ENCODE results near the gene CAPZB. TPM values are rescaled to one million over a fixed set of nuclear protein-coding genes. Genes with fewer than 3 reads are reported as not detected.

Gene CAPZB
- total and polyA plus RNA-seq, 4 donors: 230 to 297 (median 272) TPM

DNA sequence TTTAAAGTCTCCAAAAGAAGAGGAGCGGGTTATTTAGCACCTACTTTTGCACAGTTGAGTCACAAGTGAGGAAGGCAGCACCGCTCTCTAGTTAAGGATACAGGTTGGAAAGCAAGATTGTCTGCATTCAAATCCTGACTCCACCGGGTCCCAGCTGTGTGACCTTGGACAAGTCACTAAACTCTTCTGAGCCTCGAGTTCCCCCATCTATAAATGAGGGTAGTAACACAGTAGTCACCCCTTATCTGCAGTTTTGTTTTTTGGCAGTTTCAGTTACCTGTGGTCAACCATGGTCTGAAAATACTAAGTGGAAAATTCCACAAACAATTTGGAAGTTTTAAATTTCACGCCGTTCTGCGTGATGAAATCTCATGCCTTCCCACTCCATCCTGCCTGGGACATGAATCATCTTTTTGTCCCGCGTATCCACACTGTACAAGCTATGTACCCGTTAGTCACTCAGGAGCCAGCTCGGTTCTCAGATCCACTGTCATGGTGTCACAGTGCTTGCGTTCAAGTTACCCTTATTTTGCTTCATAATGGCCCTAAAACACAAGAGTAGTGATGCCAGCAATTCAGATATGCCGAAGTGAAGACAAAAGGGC lies 49.4 kb downstream of the CAPZB start:
- no peaks in the 10 kb centered on the region for H3K9me3 ChIP-seq (ENCODE audit: control insufficient read depth, low read length)
- H3K4me1 ChIP-seq (ENCODE audit: control insufficient read depth in 1 of 2, insufficient read depth in 2 of 2, low read length in 2 of 2): peaks cover 15 to 16% of the 10 kb centered on the region in 2 donors
- no peaks in the 10 kb centered on the region for H3K36me3 ChIP-seq (ENCODE audit: control insufficient read depth in 1 of 2, insufficient read depth in 2 of 2, low read length in 1 of 2)
- ATAC-seq (ENCODE audit: low FRiP score) (no peak), DNase-seq (no peak)
- H3K27me3 ChIP-seq (ENCODE audit: control insufficient read depth in 1 of 2, insufficient read depth in 2 of 2, low read length in 1 of 2): no peaks in the 10 kb centered on the region
- intact Hi-C loops (cut with DNase I): no loop called here
- H3K27ac ChIP-seq (ENCODE audit: low read depth in 1 of 2, low read length in 2 of 2): peak overlapping the region; percentile 19 to 76
- H3K4me3 ChIP-seq (ENCODE audit: low read length in 2 of 2): no peak overlapping the region
- whole genome bisulfite sequencing, 2 donors: 49 to 56% methylated on average over 13 of the region's 13 CpGs

- intact Hi-C loops (cut with DNase I): no loop called here
- H3K36me3 ChIP-seq (ENCODE audit: control insufficient read depth in 1 of 2, insufficient read depth in 2 of 2, low read length in 1 of 2): no peaks in the 10 kb centered on the region
- no peak overlapping the region for H3K4me3 ChIP-seq (ENCODE audit: low read length in 2 of 2)
- 2 to 9% methylated on average over 4 of the region's 4 CpGs for WGBS, 2 donors
- H3K27me3 ChIP-seq (ENCODE audit: control insufficient read depth in 1 of 2, insufficient read depth in 2 of 2, low read length in 1 of 2): no peaks in the 10 kb centered on the region
- ATAC-seq (ENCODE audit: low FRiP score) (peak; percentile 36), DNase-seq (no peak)
- no peaks in the 10 kb centered on the region for H3K9me3 ChIP-seq (ENCODE audit: control insufficient read depth, low read length)
- H3K27ac ChIP-seq (ENCODE audit: low read depth in 1 of 2, low read length in 2 of 2): peak overlapping the region; percentile 19 to 76
- peaks cover 15 to 20% of the 10 kb centered on the region in 2 donors for H3K4me1 ChIP-seq (ENCODE audit: control insufficient read depth in 1 of 2, insufficient read depth in 2 of 2, low read length in 2 of 2)
Measured at GRCh38 chr1:19435181-19435580, 50.2 kb downstream of the CAPZB start.

- H3K9me3 ChIP-seq (ENCODE audit: control insufficient read depth, low read length): no peaks in the 10 kb centered on the region
- peaks cover 16 to 22% of the 10 kb centered on the region in 2 donors for H3K4me1 ChIP-seq (ENCODE audit: control insufficient read depth in 1 of 2, insufficient read depth in 2 of 2, low read length in 2 of 2)
- peak in 1 of 2 donors; percentile 9 for DNase-seq
- no peak for ATAC-seq (ENCODE audit: low FRiP score)
- no peak overlapping the region for H3K4me3 ChIP-seq (ENCODE audit: low read length in 2 of 2)
- WGBS, 2 donors: 55 to 65% methylated on average over 2 of the region's 2 CpGs
- no peaks in the 10 kb centered on the region for H3K27me3 ChIP-seq (ENCODE audit: control insufficient read depth in 1 of 2, insufficient read depth in 2 of 2, low read length in 1 of 2)
- peak overlapping the region; percentile 6 to 40 for H3K27ac ChIP-seq (ENCODE audit: low read depth in 1 of 2, low read length in 2 of 2)
- intact Hi-C loops (cut with DNase I): loop anchor here in 1 of 2 donors (5.0 kb wide), 1 partner anchor 36 kb away; no protein-coding TSS in a partner anchor
- H3K36me3 ChIP-seq (ENCODE audit: control insufficient read depth in 1 of 2, insufficient read depth in 2 of 2, low read length in 1 of 2): no peaks in the 10 kb centered on the region
Measured at GRCh38 chr1:19433719-19433998, 51.7 kb downstream of the CAPZB start.

GRCh38 chr1:19432943-19433718 lies 52.2 kb downstream of the CAPZB start:
- WGBS, 2 donors: 46 to 52% methylated on average over 15 of the region's 15 CpGs
- Histone ChIP-seq H3K27me3 (ENCODE audit: control insufficient read depth in 1 of 2, insufficient read depth in 2 of 2, low read length in 1 of 2) (no peaks in the 10 kb centered on the region), H3K4me1 (ENCODE audit: control insufficient read depth in 1 of 2, insufficient read depth in 2 of 2, low read length in 2 of 2) (peaks cover 16 to 17% of the 10 kb centered on the region in 2 donors), H3K4me3 (ENCODE audit: low read length in 2 of 2) (no peak overlapping the region), H3K36me3 (ENCODE audit: control insufficient read depth in 1 of 2, insufficient read depth in 2 of 2, low read length in 1 of 2) (no peaks in the 10 kb centered on the region), H3K9me3 (ENCODE audit: control insufficient read depth, low read length) (no peaks in the 10 kb centered on the region), H3K27ac (ENCODE audit: low read depth in 1 of 2, low read length in 2 of 2) (peak overlapping the region; percentile 40 to 45)
- ATAC-seq (ENCODE audit: low FRiP score) (no peak), DNase-seq (peak in 1 of 2 donors; percentile 13)
- intact Hi-C loops (cut with DNase I): loop anchor here in 1 of 2 donors (5.0 kb wide), 1 partner anchor 36 kb away; no protein-coding TSS in a partner anchor

- ATAC-seq (ENCODE audit: low FRiP score) (peak; percentile 59), DNase-seq (peak in 1 of 2 donors; percentile 62)
- no peak overlapping the region for H3K4me3 ChIP-seq (ENCODE audit: low read length in 2 of 2)
- intact Hi-C loops (cut with DNase I): loop anchor here in 1 of 2 donors (5.0 kb wide), 1 partner anchor 33 kb away; no protein-coding TSS in a partner anchor
- H3K27me3 ChIP-seq (ENCODE audit: control insufficient read depth in 1 of 2, insufficient read depth in 2 of 2, low read length in 1 of 2): no peaks in the 10 kb centered on the region
- H3K9me3 ChIP-seq (ENCODE audit: control insufficient read depth, low read length): no peaks in the 10 kb centered on the region
- no peaks in the 10 kb centered on the region for H3K36me3 ChIP-seq (ENCODE audit: control insufficient read depth in 1 of 2, insufficient read depth in 2 of 2, low read length in 1 of 2)
- peak overlapping the region; percentile 30 to 91 for H3K27ac ChIP-seq (ENCODE audit: low read depth in 1 of 2, low read length in 2 of 2)
- 48 to 50% methylated on average over 16 of the region's 16 CpGs for WGBS, 2 donors
- H3K4me1 ChIP-seq (ENCODE audit: control insufficient read depth in 1 of 2, insufficient read depth in 2 of 2, low read length in 2 of 2): peaks cover 12 to 25% of the 10 kb centered on the region in 2 donors
Measured at GRCh38 chr1:19430121-19431068, 54.9 kb downstream of the CAPZB start.

GRCh38 chr1:19429611-19430010 lies 55.7 kb downstream of the CAPZB start:
- Histone ChIP-seq H3K27ac (ENCODE audit: low read depth in 1 of 2, low read length in 2 of 2) (peak overlapping the region; percentile 30 to 91), H3K4me3 (ENCODE audit: low read length in 2 of 2) (no peak overlapping the region), H3K36me3 (ENCODE audit: control insufficient read depth in 1 of 2, insufficient read depth in 2 of 2, low read length in 1 of 2) (no peaks in the 10 kb centered on the region), H3K9me3 (ENCODE audit: control insufficient read depth, low read length) (no peaks in the 10 kb centered on the region), H3K4me1 (ENCODE audit: control insufficient read depth in 1 of 2, insufficient read depth in 2 of 2, low read length in 2 of 2) (peaks cover 10 to 29% of the 10 kb centered on the region in 2 donors), H3K27me3 (ENCODE audit: control insufficient read depth in 1 of 2, insufficient read depth in 2 of 2, low read length in 1 of 2) (no peaks in the 10 kb centered on the region)
- intact Hi-C loops (cut with DNase I): loop anchor here in 1 of 2 donors (5.0 kb wide), 1 partner anchor 32 kb away; no protein-coding TSS in a partner anchor
- 13 to 16% methylated on average over 4 of the region's 4 CpGs for WGBS, 2 donors
- DNase-seq: peak in 1 of 2 donors; percentile 73
- no peak for ATAC-seq (ENCODE audit: low FRiP score)

DNA sequence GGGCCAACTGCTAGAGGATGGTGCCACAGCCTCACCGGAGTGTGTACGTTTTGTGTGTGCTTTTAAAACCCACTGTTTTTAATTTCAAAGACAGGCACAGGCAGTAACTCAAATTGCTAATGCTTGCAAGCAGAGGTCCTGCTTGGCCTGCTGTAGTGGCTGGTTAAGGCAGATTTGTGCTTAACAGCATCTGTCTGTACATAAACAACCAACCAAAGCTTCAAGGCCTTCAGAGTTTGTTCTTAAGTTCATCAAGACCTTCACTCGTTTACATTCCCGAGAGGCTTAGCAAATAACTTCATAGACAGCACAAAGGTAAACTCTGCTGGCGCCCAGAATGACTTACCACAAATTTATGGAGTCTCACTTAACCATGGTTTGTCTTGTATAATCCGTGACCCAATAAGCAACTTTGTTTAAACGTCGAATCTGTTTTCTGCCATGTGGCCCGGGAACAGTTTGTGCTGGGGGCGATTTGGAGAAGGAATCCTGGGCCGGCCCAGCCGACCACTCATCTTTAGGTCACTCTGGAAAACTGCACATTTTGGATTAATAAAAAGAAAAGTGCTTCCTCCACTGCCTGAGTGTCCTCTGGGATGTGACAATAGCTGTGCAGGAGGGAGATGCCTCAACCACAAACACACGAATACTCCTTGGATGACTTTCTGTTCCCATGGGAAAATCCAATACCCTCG lies 58.1 kb downstream of the CAPZB start:
- 28 to 35% methylated on average over 14 of the region's 14 CpGs for WGBS, 2 donors
- H3K4me3 ChIP-seq (ENCODE audit: low read length in 2 of 2): no peak overlapping the region
- DNase-seq (peak in 1 of 2 donors; percentile 68), ATAC-seq (ENCODE audit: low FRiP score) (no peak)
- H3K4me1 ChIP-seq (ENCODE audit: control insufficient read depth in 1 of 2, insufficient read depth in 2 of 2, low read length in 2 of 2): peaks cover 10 to 27% of the 10 kb centered on the region in 2 donors
- intact Hi-C loops (cut with DNase I): no loop called here
- H3K9me3 ChIP-seq (ENCODE audit: control insufficient read depth, low read length): no peaks in the 10 kb centered on the region
- no peaks in the 10 kb centered on the region for H3K36me3 ChIP-seq (ENCODE audit: control insufficient read depth in 1 of 2, insufficient read depth in 2 of 2, low read length in 1 of 2)
- peak overlapping the region; percentile 8 to 19 for H3K27ac ChIP-seq (ENCODE audit: low read depth in 1 of 2, low read length in 2 of 2)
- no peaks in the 10 kb centered on the region for H3K27me3 ChIP-seq (ENCODE audit: control insufficient read depth in 1 of 2, insufficient read depth in 2 of 2, low read length in 1 of 2)

All from aorta (tissue), 5 donors.